Trophoblast cell (in vitro differentiated cells and primary cell): Measurements from ENCODE around the gene SDCCAG8.

Experiments
- DNase-seq, 2 donors: peaks; one replicate each; pipeline ENCODE4 v3.0.0-alpha.2; 2016
- H2AFZ ChIP-seq: 2 replicates; pipeline ENCODE4 v1.6.1; 2013; ENCODE audit warnings: low read length, moderate library complexity, mild to moderate bottlenecking; ENCODE audit not compliant: insufficient read depth, poor library complexity
- H2AK5ac ChIP-seq: 2 replicates; pipeline ENCODE4 v1.6.1; 2013; ENCODE audit warnings: mild to moderate bottlenecking, low read length
- H2BK120ac ChIP-seq: 2 replicates; pipeline ENCODE4 v1.6.1; 2013; ENCODE audit warnings: low read length, mild to moderate bottlenecking, moderate library complexity; ENCODE audit not compliant: insufficient read depth, poor library complexity
- H2BK12ac ChIP-seq: 2 replicates; pipeline ENCODE4 v1.6.1; 2013; ENCODE audit warnings: mild to moderate bottlenecking, low read length, moderate library complexity
- H2BK5ac ChIP-seq: 2 replicates; pipeline ENCODE4 v1.6.1; 2013; ENCODE audit warnings: low read length, low read depth, moderate library complexity, mild to moderate bottlenecking; ENCODE audit not compliant: poor library complexity
- H3K14ac ChIP-seq: 2 replicates; pipeline ENCODE4 v1.6.1; 2013; ENCODE audit warnings: mild to moderate bottlenecking, low read length
- H3K18ac ChIP-seq: 2 replicates; pipeline ENCODE4 v1.6.1; 2013; ENCODE audit warnings: mild to moderate bottlenecking, low read length
- H3K23ac ChIP-seq: 2 replicates; pipeline ENCODE4 v1.6.1; 2013; ENCODE audit warnings: low read length
- H3K27ac ChIP-seq: 2 replicates; pipeline ENCODE4 v1.5.1; 2013; ENCODE audit warnings: low read depth, mild to moderate bottlenecking, inconsistent platforms, low read length, moderate library complexity
- H3K27me3 ChIP-seq: 2 replicates; pipeline ENCODE4 v1.6.1; 2013; ENCODE audit warnings: inconsistent platforms, mild to moderate bottlenecking, low read length, moderate library complexity; ENCODE audit not compliant: insufficient read depth
- H3K36me3 ChIP-seq, 2 experiments: 1 replicate in 1 of 2; 2 replicates in 1 of 2; pipeline ENCODE4 v1.6.1; 2013; ENCODE audit warnings: low read length in 2 of 2, mild to moderate bottlenecking in 2 of 2, moderate library complexity in 1 of 2; ENCODE audit not compliant: insufficient read depth in 2 of 2, control insufficient read depth in 1 of 2
- H3K4ac ChIP-seq: 2 replicates; pipeline ENCODE4 v1.6.1; 2013; ENCODE audit warnings: low read depth, mild to moderate bottlenecking, low read length, moderate library complexity
- H3K4me1 ChIP-seq, 2 experiments: 1 replicate in 1 of 2; 2 replicates in 1 of 2; pipeline ENCODE4 v1.6.1; 2013; ENCODE audit warnings: low read length in 2 of 2, mild to moderate bottlenecking in 2 of 2, moderate library complexity in 1 of 2; ENCODE audit not compliant: insufficient read depth in 2 of 2, control insufficient read depth in 1 of 2
- H3K4me2 ChIP-seq: 2 replicates; pipeline ENCODE4 v1.6.1; 2013; ENCODE audit warnings: inconsistent platforms, mild to moderate bottlenecking, low read length, moderate library complexity
- H3K4me3 ChIP-seq: 2 replicates; pipeline ENCODE4 v1.5.1; 2013; ENCODE audit warnings: mild to moderate bottlenecking, low read depth, low read length, inconsistent platforms
- H3K79me1 ChIP-seq: one replicate; pipeline ENCODE4 v1.6.1; 2013; ENCODE audit warnings: low read length
- H3K79me2 ChIP-seq: 2 replicates; pipeline ENCODE4 v1.6.1; 2013; ENCODE audit warnings: low read length, mild to moderate bottlenecking; ENCODE audit not compliant: control insufficient read depth, insufficient read depth, poor library complexity
- H3K9ac ChIP-seq: 2 replicates; pipeline ENCODE4 v1.6.1; 2013; ENCODE audit warnings: mild to moderate bottlenecking, low read length
- H3K9me3 ChIP-seq: 2 replicates; pipeline ENCODE4 v1.6.1; 2013; ENCODE audit warnings: low read depth, mild to moderate bottlenecking, control low read depth, inconsistent platforms, low read length; ENCODE audit not compliant: insufficient read depth
- H4K12ac ChIP-seq: 2 replicates; pipeline ENCODE4 v1.6.1; 2013; ENCODE audit warnings: low read depth, mild to moderate bottlenecking, low read length, moderate library complexity
- H4K8ac ChIP-seq: 2 replicates; pipeline ENCODE4 v1.6.1; 2013; ENCODE audit warnings: low read depth, mild to moderate bottlenecking, low read length, moderate library complexity
- H4K91ac ChIP-seq: one replicate; pipeline ENCODE4 v1.6.1; 2013; ENCODE audit warnings: low read depth, mild to moderate bottlenecking, low read length, moderate library complexity
- WGBS: extraction: QIAGEN DNeasy Blood & Tissue Kit; methylation state at CpG from one replicate; pipeline ENCODE4 v1.1.7; 2013; ENCODE audit warnings: missing lambda C conversion rate; ENCODE audit not compliant: insufficient read length, insufficient coverage; ENCODE audit errors: extremely low coverage; 5-methylcytosine and 5-hydroxymethylcytosine counted together

Gene SDCCAG8

GRCh38 chr1:243349128-243349527, 93.3 kb downstream of the SDCCAG8 start:
- no peak overlapping the region for H2BK12ac ChIP-seq
- no peaks in the 10 kb centered on the region for H3K4me1 ChIP-seq
- H3K79me2 ChIP-seq, result no peaks in the 10 kb centered on the region
- no peak overlapping the region for H3K4me2 ChIP-seq
- no peak overlapping the region for H3K4ac ChIP-seq
- no peak overlapping the region for H3K9ac ChIP-seq
- H2BK5ac ChIP-seq, result no peak overlapping the region
- no peak overlapping the region for H3K23ac ChIP-seq
- peaks cover 0 to 4% of the 10 kb centered on the region in 2 experiments for H3K36me3 ChIP-seq
- WGBS, result no CpG with 5 or more reads among the region's 1 CpG
- H3K27ac ChIP-seq, result no peak overlapping the region
- no peaks in the 10 kb centered on the region for H3K9me3 ChIP-seq
- no peak overlapping the region for H2AFZ ChIP-seq
- H4K8ac ChIP-seq, result no peak overlapping the region
- no peak overlapping the region for H4K91ac ChIP-seq
- H4K12ac ChIP-seq, result no peak overlapping the region
- no peak for DNase-seq
- no peaks in the 10 kb centered on the region for H3K27me3 ChIP-seq
- no peak overlapping the region for H2BK120ac ChIP-seq
- H3K79me1 ChIP-seq, result no peaks in the 10 kb centered on the region
- H3K14ac ChIP-seq, result no peak overlapping the region
- no peak overlapping the region for H3K18ac ChIP-seq
- no peak overlapping the region for H2AK5ac ChIP-seq
- H3K4me3 ChIP-seq, result no peak overlapping the region

GRCh38 chr1:243351337-243351736, 95.5 kb downstream of the SDCCAG8 start:
- H2BK5ac ChIP-seq, result no peak overlapping the region

GRCh38 chr1:243354511-243355153, 98.8 kb downstream of the SDCCAG8 start:
- H2AK5ac ChIP-seq, result no peak overlapping the region
- no CpG with 5 or more reads among the region's 4 CpGs for WGBS
- peaks cover 0 to 2% of the 10 kb centered on the region in 2 experiments for H3K4me1 ChIP-seq
- H2BK12ac ChIP-seq, result no peak overlapping the region
- no peak overlapping the region for H4K12ac ChIP-seq
- no peaks in the 10 kb centered on the region for H3K27me3 ChIP-seq
- no peak overlapping the region for H3K27ac ChIP-seq
- no peak overlapping the region for H2BK5ac ChIP-seq
- H4K8ac ChIP-seq, result no peak overlapping the region
- no peak overlapping the region for H3K14ac ChIP-seq
- H3K79me1 ChIP-seq, result no peaks in the 10 kb centered on the region
- H3K9ac ChIP-seq, result no peak overlapping the region
- H4K91ac ChIP-seq, result no peak overlapping the region
- H3K79me2 ChIP-seq, result no peaks in the 10 kb centered on the region
- no peak overlapping the region for H3K4ac ChIP-seq
- peaks cover 2 to 6% of the 10 kb centered on the region in 2 experiments for H3K36me3 ChIP-seq
- no peak overlapping the region for H2BK120ac ChIP-seq
- H3K9me3 ChIP-seq, result no peaks in the 10 kb centered on the region
- H3K4me2 ChIP-seq, result no peak overlapping the region
- H2AFZ ChIP-seq, result no peak overlapping the region
- H3K4me3 ChIP-seq, result no peak overlapping the region
- no peak overlapping the region for H3K23ac ChIP-seq
- no peak overlapping the region for H3K18ac ChIP-seq
- peak in 1 of 2 donors; percentile 11 for DNase-seq

More at GRCh38 chr1:243351337-243351736, 95.5 kb downstream of the SDCCAG8 start:
- no peaks in the 10 kb centered on the region for H3K27me3 ChIP-seq
- H2AK5ac ChIP-seq, result no peak overlapping the region
- no peaks in the 10 kb centered on the region for H3K9me3 ChIP-seq
- H2BK12ac ChIP-seq, result no peak overlapping the region
- H3K23ac ChIP-seq, result no peak overlapping the region
- H3K4me3 ChIP-seq, result no peak overlapping the region
- H3K27ac ChIP-seq, result no peak overlapping the region
- no peak overlapping the region for H4K91ac ChIP-seq
- no peak overlapping the region for H2BK120ac ChIP-seq
- peak in 1 of 2 donors; percentile 73 for DNase-seq
- no peak overlapping the region for H4K8ac ChIP-seq
- H3K4me1 ChIP-seq, result no peaks in the 10 kb centered on the region
- no peak overlapping the region for H3K14ac ChIP-seq
- no peak overlapping the region for H3K4ac ChIP-seq
- H4K12ac ChIP-seq, result no peak overlapping the region
- H3K18ac ChIP-seq, result no peak overlapping the region
- no peak overlapping the region for H3K4me2 ChIP-seq
- no peak overlapping the region for H3K9ac ChIP-seq
- H3K36me3 ChIP-seq, result peaks cover 2 to 4% of the 10 kb centered on the region in 2 experiments
- no peaks in the 10 kb centered on the region for H3K79me2 ChIP-seq
- no peaks in the 10 kb centered on the region for H3K79me1 ChIP-seq
- WGBS, result no CpG with 5 or more reads among the region's 2 CpGs
- no peak overlapping the region for H2AFZ ChIP-seq

GRCh38 chr1:243363832-243364231, 108.0 kb downstream of the SDCCAG8 start:
- H2BK120ac ChIP-seq, result no peak overlapping the region
- no peak overlapping the region for H2BK12ac ChIP-seq
- no peak overlapping the region for H4K12ac ChIP-seq
- H3K4me2 ChIP-seq, result no peak overlapping the region
- H3K14ac ChIP-seq, result no peak overlapping the region
- no peak overlapping the region for H3K23ac ChIP-seq
- H3K79me2 ChIP-seq, result no peaks in the 10 kb centered on the region
- no peaks in the 10 kb centered on the region for H3K36me3 ChIP-seq
- no peak overlapping the region for H3K4ac ChIP-seq
- no peak overlapping the region for H3K9ac ChIP-seq
- no peak overlapping the region for H4K91ac ChIP-seq
- no peak overlapping the region for H2AK5ac ChIP-seq
- no peak overlapping the region for H3K18ac ChIP-seq
- no peak for DNase-seq
- H2BK5ac ChIP-seq, result no peak overlapping the region
- no peak overlapping the region for H3K4me3 ChIP-seq
- H3K9me3 ChIP-seq, result no peaks in the 10 kb centered on the region
- H3K27me3 ChIP-seq, result no peaks in the 10 kb centered on the region
- H4K8ac ChIP-seq, result no peak overlapping the region
- H2AFZ ChIP-seq, result no peak overlapping the region
- H3K27ac ChIP-seq, result no peak overlapping the region
- WGBS, result no CpG with 5 or more reads among the region's 1 CpG
- peaks cover 0 to 2% of the 10 kb centered on the region in 2 experiments for H3K4me1 ChIP-seq
- no peaks in the 10 kb centered on the region for H3K79me1 ChIP-seq
